ENCODE data around the gene CD79A. TPM values are rescaled to one million over a fixed set of nuclear protein-coding genes. Genes with fewer than 3 reads are reported as not detected.

The CD79A gene
- total and polyA plus RNA-seq, 8 donors = 1.5 to 18.7 (median 3.2) TPM; not detected in 3

DNA sequence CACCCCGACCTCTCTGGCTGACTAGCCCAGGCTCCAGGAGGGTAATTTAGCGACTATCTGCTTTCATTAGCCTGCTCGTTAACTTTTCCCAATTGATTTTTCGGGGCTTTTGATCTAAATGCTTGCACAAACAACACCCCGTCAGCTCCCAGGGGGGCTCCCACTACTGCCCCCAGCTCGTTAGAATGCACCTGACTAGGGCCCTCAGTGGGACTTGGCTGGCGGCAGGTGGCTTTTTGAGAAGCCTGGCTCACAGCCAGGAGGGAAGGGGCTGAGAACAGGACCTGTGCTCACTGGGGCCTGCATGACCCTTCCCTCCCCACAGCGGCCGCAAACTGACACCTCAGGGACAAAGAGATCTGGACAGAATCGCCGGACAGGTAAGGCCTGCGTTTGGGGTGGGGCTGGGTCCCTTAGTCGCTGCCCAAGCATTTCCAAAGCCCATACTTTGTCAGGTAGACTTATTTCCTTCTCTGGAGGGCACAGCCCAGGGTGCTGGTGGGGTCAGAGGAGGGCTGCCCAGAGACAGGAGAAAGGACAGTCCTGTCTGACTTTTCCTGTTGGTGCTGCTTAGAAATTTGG lies 7.6 kb upstream of the CD79A start:
- Histone ChIP-seq H3K36me3 (peaks cover 54 to 82% (median 81%) of the 10 kb centered on the region in 4 donors), H3K9me3 (no peaks in the 10 kb centered on the region), H3K4me1 (peaks cover 7 to 89% (median 60%) of the 10 kb centered on the region in 4 donors), H3K27ac (peak overlapping the region in 2 of 5 donors; percentile 42 to 47), H3K4me3 (no peak overlapping the region), H3K27me3 (no peaks in the 10 kb centered on the region)
- TF ChIP-seq EP300 (IDR thresholded peaks at IDR 0.05) (no peak), POLR2AphosphoS5 (IDR thresholded peaks at IDR 0.05) (no peak), POLR2A (IDR thresholded peaks at IDR 0.05) (no peak)
- TF ChIP-seq, protein P1, sequence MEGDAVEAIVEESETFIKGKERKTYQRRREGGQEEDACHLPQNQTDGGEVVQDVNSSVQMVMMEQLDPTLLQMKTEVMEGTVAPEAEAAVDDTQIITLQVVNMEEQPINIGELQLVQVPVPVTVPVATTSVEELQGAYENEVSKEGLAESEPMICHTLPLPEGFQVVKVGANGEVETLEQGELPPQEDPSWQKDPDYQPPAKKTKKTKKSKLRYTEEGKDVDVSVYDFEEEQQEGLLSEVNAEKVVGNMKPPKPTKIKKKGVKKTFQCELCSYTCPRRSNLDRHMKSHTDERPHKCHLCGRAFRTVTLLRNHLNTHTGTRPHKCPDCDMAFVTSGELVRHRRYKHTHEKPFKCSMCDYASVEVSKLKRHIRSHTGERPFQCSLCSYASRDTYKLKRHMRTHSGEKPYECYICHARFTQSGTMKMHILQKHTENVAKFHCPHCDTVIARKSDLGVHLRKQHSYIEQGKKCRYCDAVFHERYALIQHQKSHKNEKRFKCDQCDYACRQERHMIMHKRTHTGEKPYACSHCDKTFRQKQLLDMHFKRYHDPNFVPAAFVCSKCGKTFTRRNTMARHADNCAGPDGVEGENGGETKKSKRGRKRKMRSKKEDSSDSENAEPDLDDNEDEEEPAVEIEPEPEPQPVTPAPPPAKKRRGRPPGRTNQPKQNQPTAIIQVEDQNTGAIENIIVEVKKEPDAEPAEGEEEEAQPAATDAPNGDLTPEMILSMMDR (IDR thresholded peaks at IDR 0.05) = no peak
- 67 to 79% (median 72%) methylated on average over 4 to 13 of the region's 13 CpGs for WGBS, 5 donors
- DNase-seq = no peak
- intact Hi-C loops (cut with DNase I; ENCODE audit: low total_unique reads) = no loop called here

DNA sequence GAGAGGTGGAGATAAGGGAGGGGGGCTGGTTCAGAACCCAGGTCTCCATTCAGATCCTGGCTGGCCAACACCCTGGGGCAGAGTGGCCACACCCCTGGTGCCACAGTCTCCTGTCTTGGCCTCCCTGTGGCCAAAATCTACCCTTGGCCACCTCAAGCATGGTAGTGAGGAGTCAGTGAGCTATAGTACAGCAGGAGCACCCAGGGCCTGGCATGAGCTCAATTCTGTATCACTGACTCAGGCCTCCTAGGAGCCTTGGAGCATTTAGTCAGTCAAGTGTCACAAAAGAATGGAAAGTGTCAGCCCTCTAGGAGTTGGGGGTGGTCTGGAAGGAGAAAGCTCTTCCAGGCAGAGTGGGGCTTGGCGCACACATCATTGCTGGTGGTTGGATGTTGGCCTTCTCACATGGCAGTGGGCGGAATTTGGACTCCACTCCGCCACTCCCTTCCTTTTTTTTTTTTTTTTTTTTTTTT lies 6.6 kb upstream of the CD79A start:
- TF ChIP-seq POLR2AphosphoS5 (IDR thresholded peaks at IDR 0.05) = no peak
- no peak for TF ChIP-seq POLR2A (IDR thresholded peaks at IDR 0.05)
- TF ChIP-seq, protein P1 (IDR thresholded peaks at IDR 0.05) = no peak
- no peak for TF ChIP-seq EP300 (IDR thresholded peaks at IDR 0.05)
- H3K4me1 ChIP-seq = peaks cover 4 to 79% (median 50%) of the 10 kb centered on the region in 4 donors
- intact Hi-C loops (cut with DNase I; ENCODE audit: low total_unique reads) = loop anchor here (10.0 kb wide), 1 partner anchor 64 kb away; no protein-coding TSS in a partner anchor
- H3K36me3 ChIP-seq = peaks cover 44 to 73% (median 71%) of the 10 kb centered on the region in 4 donors
- no peak overlapping the region for H3K4me3 ChIP-seq
- WGBS, 5 donors = 34 to 77% (median 53%) methylated on average over 3 of the region's 3 CpGs
- DNase-seq = peak in 1 of 2 donors; percentile 48
- H3K9me3 ChIP-seq = no peaks in the 10 kb centered on the region
- peak overlapping the region in 3 of 5 donors; percentile 46 to 61 (median 51) for H3K27ac ChIP-seq
- H3K27me3 ChIP-seq = no peaks in the 10 kb centered on the region

GRCh38 chr19:41871573-41872383 lies 5.3 kb upstream of the CD79A start:
- no peak overlapping the region for H3K4me3 ChIP-seq
- 58 to 67% (median 62%) methylated on average over 14 to 16 of the region's 16 CpGs for WGBS, 5 donors
- peak overlapping the region in 4 of 5 donors; percentile 3 to 67 (median 38) for H3K27ac ChIP-seq
- H3K36me3 ChIP-seq = peaks cover 35 to 61% (median 58%) of the 10 kb centered on the region in 4 donors
- no peaks in the 10 kb centered on the region for H3K9me3 ChIP-seq
- peak in 2 of 3 donors; percentile 17 to 19 for TF ChIP-seq POLR2AphosphoS5 (IDR thresholded peaks at IDR 0.05)
- no peak for TF ChIP-seq POLR2A (IDR thresholded peaks at IDR 0.05)
- no peak for TF ChIP-seq EP300 (IDR thresholded peaks at IDR 0.05)
- peak in 1 of 2 donors; percentile 61 for DNase-seq
- intact Hi-C loops (cut with DNase I; ENCODE audit: low total_unique reads) = loop anchor here (10.0 kb wide), 1 partner anchor 63 kb away; no protein-coding TSS in a partner anchor
- H3K27me3 ChIP-seq = no peaks in the 10 kb centered on the region
- H3K4me1 ChIP-seq = peaks cover 4 to 67% (median 38%) of the 10 kb centered on the region in 4 donors

DNA sequence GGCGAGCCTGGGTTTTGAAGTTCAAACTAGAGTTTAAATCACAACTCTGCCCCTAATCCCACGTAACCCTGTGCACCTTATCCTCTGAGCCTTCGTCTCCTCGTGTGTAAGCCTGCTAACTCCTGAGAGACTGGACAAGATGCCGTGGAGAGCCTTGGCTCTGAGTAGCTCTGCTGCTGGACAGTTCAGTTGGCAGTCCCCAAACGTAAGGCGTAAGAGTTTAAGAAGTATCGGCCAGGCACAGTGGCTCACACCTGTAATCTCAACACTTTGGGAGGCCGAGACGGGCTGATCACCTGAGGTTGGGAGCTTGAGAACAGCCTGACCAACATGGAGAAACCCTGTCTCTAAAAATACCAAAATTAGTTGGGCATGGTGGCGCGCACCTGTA lies 4.7 kb upstream of the CD79A start:
- DNase-seq = no peak
- Histone ChIP-seq H3K27ac (peak overlapping the region in 2 of 5 donors; percentile 61 to 67), H3K27me3 (no peaks in the 10 kb centered on the region), H3K9me3 (no peaks in the 10 kb centered on the region), H3K4me1 (peaks cover 4 to 66% (median 35%) of the 10 kb centered on the region in 4 donors), H3K4me3 (no peak overlapping the region), H3K36me3 (peaks cover 33 to 55% (median 52%) of the 10 kb centered on the region in 4 donors)
- intact Hi-C loops (cut with DNase I; ENCODE audit: low total_unique reads) = loop anchor here (10.0 kb wide), 1 partner anchor 62 kb away; no protein-coding TSS in a partner anchor
- 85 to 90% (median 86%) methylated on average over 11 to 12 of the region's 12 CpGs for WGBS, 5 donors
- TF ChIP-seq, protein P1 (IDR thresholded peaks at IDR 0.05) = no peak
- no peak for TF ChIP-seq EP300 (IDR thresholded peaks at IDR 0.05)
